Activated CD8-positive, alpha-beta T cell treated with anti-CD3 and anti-CD28 coated beads, Interleukin-2, amount 10 ng/mL, durations not matched to agents 7 days and 5 days (primary cell): ENCODE results near the gene PARD3. TPM values are rescaled to one million over a fixed set of nuclear protein-coding genes. Genes with fewer than 3 reads are reported as not detected.
A peak's percentile ranks its signal among the peaks of the same experiment; 100 is the strongest.

Experiments used
- ATAC-seq: fragments of 150-1000 bp; cut with Tn5 transposase; one replicate; pipeline ENCODE4 v1.10.0; 2021; ENCODE audit warnings: moderate library complexity
- CTCF ChIA-PET: fragments of 350-600 bp; sonication (Branson Sonifier 250); formaldehyde crosslinking; loops from one replicate; lab custom pipeline; 2021; ENCODE audit warnings: antibody characterized with exemption; lab: Charles Lee
- POLR2A ChIA-PET: fragments of 350-600 bp; sonication (Branson Sonifier 250); formaldehyde crosslinking; loops from one replicate; lab custom pipeline; 2021; ENCODE audit warnings: antibody characterized with exemption; lab: Charles Lee
- DNase-seq: peaks from one replicate; pipeline ENCODE4 v3.0.0-alpha.2; 2020
- H3K27ac Mint-ChIP-seq: one replicate; pipeline ENCODE4 v1.8.0; 2021; ENCODE audit warnings: mild to moderate bottlenecking, mixed read lengths
- H3K27me3 Mint-ChIP-seq: one replicate; pipeline ENCODE4 v1.8.0; 2021; ENCODE audit warnings: low read depth, mixed read lengths
- H3K36me3 Mint-ChIP-seq: one replicate; pipeline ENCODE4 v1.8.0; 2021; ENCODE audit warnings: low read depth, mixed read lengths
- H3K4me1 Mint-ChIP-seq: one replicate; pipeline ENCODE4 v1.8.0; 2021; ENCODE audit warnings: low read depth, mixed read lengths
- H3K4me3 Mint-ChIP-seq: one replicate; pipeline ENCODE4 v1.8.0; 2021; ENCODE audit warnings: mild to moderate bottlenecking, mixed read lengths
- H3K9me3 Mint-ChIP-seq: one replicate; pipeline ENCODE4 v1.8.0; 2022; ENCODE audit warnings: mixed read lengths; ENCODE audit not compliant: insufficient read depth
- total RNA-seq, 2 experiments: library from RNA; stranded (reverse); gene quantifications; one replicate each; pipeline ENCODE4 v1.2.3, GENCODE V29; 2021

Gene PARD3
- under 1 TPM; 0.63 to 0.68 TPM for total RNA-seq

- Mint-ChIP-seq H3K9me3 (no peaks in the 10 kb centered on the region), H3K4me3 (peak within 1 kb of the TSS; percentile 43), H3K36me3 (peaks cover 2% of the 10 kb centered on the region), H3K27ac (no peak within 1 kb of the TSS), H3K4me1 (peaks cover 6% of the 10 kb centered on the region), H3K27me3 (peaks cover 52% of the 10 kb centered on the region)
- DNase-seq (no peak), ATAC-seq (peak; percentile 52)
- CTCF ChIA-PET, result no interaction called here
- POLR2A ChIA-PET, result no interaction called here
These were observed at the start of gene PARD3 for GRCh38 chr10:34815185-34816084. Gene PARD3, minus strand, starts transcription at chr10:34815296. Its CDS starts 301 bp downstream, at chr10:34814995.

GRCh38 chr10:34864149-34865067 lies 49.3 kb upstream of the PARD3 start:
- no peak for ATAC-seq
- Mint-ChIP-seq H3K9me3 (no peaks in the 10 kb centered on the region), H3K36me3 (no peaks in the 10 kb centered on the region), H3K27me3 (no peaks in the 10 kb centered on the region), H3K27ac (no peak overlapping the region), H3K4me1 (no peaks in the 10 kb centered on the region), H3K4me3 (no peak overlapping the region)
- ChIA-PET POLR2A (no interaction called here), CTCF (no interaction called here)
- no peak for DNase-seq

GRCh38 chr10:34862892-34863291 lies 47.8 kb upstream of the PARD3 start:
- H3K27ac Mint-ChIP-seq, result no peak overlapping the region
- H3K27me3 Mint-ChIP-seq, result no peaks in the 10 kb centered on the region
- ATAC-seq (no peak), DNase-seq (no peak)
- no peak overlapping the region for H3K4me3 Mint-ChIP-seq
- no peaks in the 10 kb centered on the region for H3K9me3 Mint-ChIP-seq
- H3K4me1 Mint-ChIP-seq, result no peaks in the 10 kb centered on the region
- no peaks in the 10 kb centered on the region for H3K36me3 Mint-ChIP-seq
- POLR2A ChIA-PET, result no interaction called here
- CTCF ChIA-PET, result no interaction called here

- H3K4me1 Mint-ChIP-seq, result no peaks in the 10 kb centered on the region
- no peaks in the 10 kb centered on the region for H3K27me3 Mint-ChIP-seq
- no peaks in the 10 kb centered on the region for H3K36me3 Mint-ChIP-seq
These were observed 46.4 kb upstream of the PARD3 start for GRCh38 chr10:34861293-34862021.

GRCh38 chr10:34859170-34859569 lies 44.1 kb upstream of the PARD3 start:
- Mint-ChIP-seq H3K4me1 (no peaks in the 10 kb centered on the region), H3K4me3 (no peak overlapping the region), H3K9me3 (no peaks in the 10 kb centered on the region), H3K27ac (no peak overlapping the region), H3K27me3 (no peaks in the 10 kb centered on the region), H3K36me3 (no peaks in the 10 kb centered on the region)
- ChIA-PET POLR2A (no interaction called here), CTCF (no interaction called here)
- ATAC-seq (no peak), DNase-seq (no peak)

More at GRCh38 chr10:34861293-34862021, 46.4 kb upstream of the PARD3 start:
- no peak overlapping the region for H3K27ac Mint-ChIP-seq
- no peak overlapping the region for H3K4me3 Mint-ChIP-seq
- DNase-seq, result no peak
- ATAC-seq, result no peak
- CTCF ChIA-PET, result no interaction called here
- POLR2A ChIA-PET, result interaction anchor here (0.7 kb wide), 1 partner anchor 505 kb away, joined by 3 read pairs; no protein-coding TSS in a partner anchor
- H3K9me3 Mint-ChIP-seq, result no peaks in the 10 kb centered on the region

GRCh38 chr10:34858003-34858402 lies 42.9 kb upstream of the PARD3 start:
- ChIA-PET POLR2A (no interaction called here), CTCF (no interaction called here)
- ATAC-seq, result no peak

GRCh38 chr10:34854147-34854601 lies 39.1 kb upstream of the PARD3 start:
- ATAC-seq (no peak), DNase-seq (no peak)
- ChIA-PET CTCF (no interaction called here), POLR2A (no interaction called here)
- H3K27me3 Mint-ChIP-seq, result no peaks in the 10 kb centered on the region
- no peak overlapping the region for H3K27ac Mint-ChIP-seq
- no peaks in the 10 kb centered on the region for H3K36me3 Mint-ChIP-seq
- H3K9me3 Mint-ChIP-seq, result peaks cover 4% of the 10 kb centered on the region
- no peaks in the 10 kb centered on the region for H3K4me1 Mint-ChIP-seq
- no peak overlapping the region for H3K4me3 Mint-ChIP-seq

More at GRCh38 chr10:34858003-34858402, 42.9 kb upstream of the PARD3 start:
- H3K4me1 Mint-ChIP-seq, result no peaks in the 10 kb centered on the region
- no peaks in the 10 kb centered on the region for H3K36me3 Mint-ChIP-seq
- no peak for DNase-seq
- H3K4me3 Mint-ChIP-seq, result no peak overlapping the region
- no peaks in the 10 kb centered on the region for H3K9me3 Mint-ChIP-seq
- H3K27me3 Mint-ChIP-seq, result no peaks in the 10 kb centered on the region
- H3K27ac Mint-ChIP-seq, result no peak overlapping the region

GRCh38 chr10:34853357-34853756 lies 38.3 kb upstream of the PARD3 start:
- Mint-ChIP-seq H3K4me3 (no peak overlapping the region), H3K4me1 (no peaks in the 10 kb centered on the region), H3K36me3 (no peaks in the 10 kb centered on the region), H3K27me3 (no peaks in the 10 kb centered on the region), H3K27ac (no peak overlapping the region), H3K9me3 (peaks cover 4% of the 10 kb centered on the region)
- DNase-seq, result no peak
- ChIA-PET POLR2A (no interaction called here), CTCF (no interaction called here)
- ATAC-seq, result no peak

- H3K9me3 Mint-ChIP-seq, result peaks cover 4% of the 10 kb centered on the region
- no peaks in the 10 kb centered on the region for H3K4me1 Mint-ChIP-seq
- CTCF ChIA-PET, result no interaction called here
- H3K27me3 Mint-ChIP-seq, result no peaks in the 10 kb centered on the region
- no peak overlapping the region for H3K4me3 Mint-ChIP-seq
- no peak overlapping the region for H3K27ac Mint-ChIP-seq
- DNase-seq (no peak), ATAC-seq (no peak)
- no peaks in the 10 kb centered on the region for H3K36me3 Mint-ChIP-seq
- POLR2A ChIA-PET, result interaction anchor here (0.6 kb wide), 1 partner anchor 1133 kb away, joined by 3 read pairs; no protein-coding TSS in a partner anchor
These were observed 35.5 kb upstream of the PARD3 start for GRCh38 chr10:34850558-34850957.

- H3K4me1 Mint-ChIP-seq, result no peaks in the 10 kb centered on the region
- ATAC-seq, result no peak
- POLR2A ChIA-PET, result no interaction called here
These were observed 34.9 kb upstream of the PARD3 start for GRCh38 chr10:34850036-34850435.

GRCh38 chr10:34845070-34845469 lies 30.0 kb upstream of the PARD3 start:
- ChIA-PET POLR2A (no interaction called here), CTCF (no interaction called here)
- H3K9me3 Mint-ChIP-seq, result no peaks in the 10 kb centered on the region
- H3K36me3 Mint-ChIP-seq, result no peaks in the 10 kb centered on the region
- no peak overlapping the region for H3K4me3 Mint-ChIP-seq
- ATAC-seq, result no peak
- H3K27me3 Mint-ChIP-seq, result no peaks in the 10 kb centered on the region
- H3K4me1 Mint-ChIP-seq, result no peaks in the 10 kb centered on the region
- DNase-seq, result no peak
- no peak overlapping the region for H3K27ac Mint-ChIP-seq

More at GRCh38 chr10:34850036-34850435, 34.9 kb upstream of the PARD3 start:
- H3K27ac Mint-ChIP-seq, result no peak overlapping the region
- DNase-seq, result no peak
- H3K27me3 Mint-ChIP-seq, result no peaks in the 10 kb centered on the region
- CTCF ChIA-PET, result no interaction called here
- H3K36me3 Mint-ChIP-seq, result no peaks in the 10 kb centered on the region
- H3K9me3 Mint-ChIP-seq, result peaks cover 4% of the 10 kb centered on the region
- H3K4me3 Mint-ChIP-seq, result no peak overlapping the region
